BJ (cell line): Measurements from ENCODE around the gene GIGYF2. TPM values are rescaled to one million over a fixed set of nuclear protein-coding genes. Genes with fewer than 3 reads are reported as not detected.
"Not testable (repeated sequence)": the region's sequence is repeated elsewhere in the genome, so short reads cannot be mapped to it uniquely, and the experiment has no call there.

ENCODE experiments used
- CTCF ChIA-PET: fragments of 350-600 bp; formaldehyde crosslinking; extraction: SDS; loops from one replicate; lab custom pipeline; 2021; ENCODE audit warnings: antibody characterized with exemption, inconsistent platforms; lab: Yijun Ruan, JAX
- POLR2A ChIA-PET: fragments of 300-600 bp; sonication (Branson Sonifier 250); formaldehyde crosslinking; extraction: SDS; loops from one replicate; lab custom pipeline; 2021; ENCODE audit warnings: antibody characterized with exemption; lab: Charles Lee
- DNase-seq: peaks from one replicate; pipeline ENCODE4 v3.0.0-alpha.2; 2011; ENCODE audit warnings: low read depth
- H3K27me3 ChIP-seq: 2 replicates; pipeline ENCODE4 v1.6.0; 2011; ENCODE audit warnings: low read length; ENCODE audit not compliant: control insufficient read depth, insufficient read depth
- H3K36me3 ChIP-seq: 2 replicates; pipeline ENCODE4 v1.5.1; 2011; ENCODE audit warnings: low read length; ENCODE audit not compliant: control insufficient read depth, insufficient read depth
- H3K4me3 ChIP-seq: 2 replicates; pipeline ENCODE4 v1.5.1; 2011; ENCODE audit warnings: low read depth, mild to moderate bottlenecking, control low read depth, low read length
- polyA plus RNA-seq: library from polyadenylated mRNA; depleted of rRNA; stranded (reverse); fragments of >200 nt; gene quantifications from 2 replicates; pipeline ENCODE4 v1.2.3, GENCODE V29; 2011
- TF ChIP-seq, protein P1 (sequence below): IDR thresholded peaks from 2 replicates; pipeline ENCODE4 v1.5.1; 2011; ENCODE audit warnings: low read depth, mild to moderate bottlenecking, control low read depth, inconsistent platforms, low read length, moderate library complexity; ENCODE audit not compliant: insufficient read depth

The GIGYF2 gene
- polyA plus RNA-seq, 1 experiment: 28.0 TPM

DNA sequence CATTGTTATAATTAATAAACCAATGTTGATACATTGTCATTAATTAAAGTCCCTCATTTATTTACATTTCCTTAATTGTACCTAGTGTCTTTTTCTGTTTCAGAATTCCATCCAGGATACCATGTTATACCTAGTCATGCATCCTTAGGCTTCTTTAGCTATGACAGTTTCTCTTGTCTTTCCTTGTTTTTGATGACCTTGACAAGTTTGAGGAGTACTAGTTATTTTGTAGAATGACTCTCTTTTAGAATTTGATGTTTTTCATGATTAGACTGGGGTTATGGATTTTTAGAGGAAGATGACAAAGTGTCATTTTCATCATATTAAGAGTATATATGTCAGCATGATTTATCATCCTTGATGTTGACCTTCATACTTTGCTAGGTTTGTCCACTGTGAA, 16.4 kb downstream of the GIGYF2 start:
- Histone ChIP-seq H3K27me3 (no peaks in the 10 kb centered on the region), H3K36me3 (0 out of 2 replicates have a peak, but pooled peaks cover 2% of the 10 kb centered on the region), H3K4me3 (no peak overlapping the region)
- ChIA-PET CTCF (interaction anchor here (0.6 kb wide), 1 partner anchor 327 kb away, joined by 3 read pairs; no protein-coding TSS in a partner anchor), POLR2A (no interaction called here)
- DNase-seq: no peak
- TF ChIP-seq, protein P1, sequence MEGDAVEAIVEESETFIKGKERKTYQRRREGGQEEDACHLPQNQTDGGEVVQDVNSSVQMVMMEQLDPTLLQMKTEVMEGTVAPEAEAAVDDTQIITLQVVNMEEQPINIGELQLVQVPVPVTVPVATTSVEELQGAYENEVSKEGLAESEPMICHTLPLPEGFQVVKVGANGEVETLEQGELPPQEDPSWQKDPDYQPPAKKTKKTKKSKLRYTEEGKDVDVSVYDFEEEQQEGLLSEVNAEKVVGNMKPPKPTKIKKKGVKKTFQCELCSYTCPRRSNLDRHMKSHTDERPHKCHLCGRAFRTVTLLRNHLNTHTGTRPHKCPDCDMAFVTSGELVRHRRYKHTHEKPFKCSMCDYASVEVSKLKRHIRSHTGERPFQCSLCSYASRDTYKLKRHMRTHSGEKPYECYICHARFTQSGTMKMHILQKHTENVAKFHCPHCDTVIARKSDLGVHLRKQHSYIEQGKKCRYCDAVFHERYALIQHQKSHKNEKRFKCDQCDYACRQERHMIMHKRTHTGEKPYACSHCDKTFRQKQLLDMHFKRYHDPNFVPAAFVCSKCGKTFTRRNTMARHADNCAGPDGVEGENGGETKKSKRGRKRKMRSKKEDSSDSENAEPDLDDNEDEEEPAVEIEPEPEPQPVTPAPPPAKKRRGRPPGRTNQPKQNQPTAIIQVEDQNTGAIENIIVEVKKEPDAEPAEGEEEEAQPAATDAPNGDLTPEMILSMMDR: no peak

DNA sequence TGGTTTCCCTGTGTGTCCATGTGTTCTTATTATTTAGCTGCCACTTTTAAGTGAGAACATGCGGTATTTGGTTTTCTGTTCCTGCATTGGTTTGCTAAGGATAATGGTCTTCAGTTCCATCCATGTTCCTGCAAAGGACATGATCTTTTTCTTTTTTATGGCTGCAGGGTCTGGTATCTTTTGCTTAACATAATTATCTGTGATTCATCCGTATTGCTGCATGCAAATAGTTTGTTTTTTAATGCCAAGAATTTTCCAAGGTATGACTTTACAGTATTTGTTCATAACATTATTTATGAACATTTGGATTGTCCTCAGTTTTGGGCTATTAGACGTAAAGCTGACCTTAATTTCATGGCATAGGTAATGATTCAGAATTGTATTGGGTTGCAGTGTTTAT, 17.8 kb downstream of the GIGYF2 start:
- peaks cover 2% of the 10 kb centered on the region; the same call in 1 of the 2 replicates for H3K36me3 ChIP-seq
- H3K27me3 ChIP-seq: no peaks in the 10 kb centered on the region
- ChIA-PET CTCF (no interaction called here), POLR2A (no interaction called here)
- TF ChIP-seq, protein P1: no peak
- DNase-seq: no peak
- H3K4me3 ChIP-seq: no peak overlapping the region

DNA sequence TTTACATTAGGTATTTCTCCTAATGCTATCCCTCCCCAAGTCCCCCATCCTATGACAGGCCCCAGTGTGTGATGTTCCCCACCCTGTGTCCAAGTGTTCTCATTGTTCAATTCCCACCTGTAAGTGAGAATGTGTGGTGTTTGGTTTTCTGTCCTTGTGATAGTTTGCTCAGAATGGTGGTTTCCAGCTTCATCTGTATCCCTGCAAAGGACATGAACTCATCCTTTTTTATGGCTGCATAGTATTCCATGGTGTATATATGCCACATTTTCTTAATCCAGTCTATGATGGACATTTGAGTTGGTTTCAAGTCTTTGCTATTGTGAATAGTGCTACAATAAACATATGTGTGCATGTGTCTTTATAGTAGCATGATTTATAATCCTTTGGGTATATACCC, 22.9 kb downstream of the GIGYF2 start:
- DNase-seq, H3K4me3 ChIP-seq, POLR2A ChIA-PET, H3K36me3 ChIP-seq, H3K27me3 ChIP-seq: not testable (repeated sequence)
- CTCF ChIA-PET: interaction anchor here (0.9 to 1.5 kb wide), 2 partner anchors 10 to 22 kb away, joined by 3 read pairs; partner anchors contain the start of gene GIGYF2

DNA sequence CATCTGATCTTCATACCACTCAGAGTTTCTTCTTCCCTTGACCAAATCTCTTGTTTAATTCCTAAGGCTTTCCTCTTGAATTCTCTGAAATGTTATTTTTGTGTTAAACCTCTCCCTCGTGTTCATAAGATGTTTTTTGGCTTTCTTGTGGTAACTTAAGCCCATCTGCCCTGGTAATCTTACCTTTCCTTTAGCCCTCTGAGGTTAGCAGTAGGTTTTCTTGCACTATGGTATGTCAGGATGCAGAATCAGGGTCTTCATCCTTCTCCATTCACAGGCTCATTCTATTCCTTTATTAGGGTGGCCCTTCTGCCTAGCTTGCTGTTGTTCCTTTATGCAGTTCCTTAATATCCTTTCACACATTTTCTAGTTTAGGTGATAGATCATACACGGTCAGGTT, 24.1 kb downstream of the GIGYF2 start:
- Histone ChIP-seq H3K27me3 (no peaks in the 10 kb centered on the region), H3K4me3 (no peak overlapping the region), H3K36me3 (peaks cover 5% of the 10 kb centered on the region)
- ChIA-PET POLR2A (no interaction called here), CTCF (no interaction called here)
- TF ChIP-seq, protein P1: no peak
- no peak for DNase-seq

DNA sequence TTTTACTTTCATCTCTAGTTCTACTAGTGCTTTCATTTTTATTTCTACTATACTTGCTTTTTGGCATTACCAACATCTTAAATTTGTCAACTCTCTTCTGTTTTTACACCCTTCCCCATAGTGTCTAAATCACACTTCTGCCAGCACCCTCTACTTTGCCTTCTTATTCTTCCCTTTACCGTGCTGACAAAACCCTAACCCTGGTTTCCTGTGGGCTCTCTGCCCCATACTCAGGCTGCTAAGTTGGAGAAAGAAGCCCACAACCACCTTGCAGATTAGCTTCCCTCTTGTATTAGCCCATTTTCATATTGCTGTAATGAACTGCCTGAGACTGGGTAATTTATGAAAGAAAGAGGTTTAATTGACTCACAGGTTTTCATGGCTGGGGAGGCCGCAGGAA, 24.8 kb downstream of the GIGYF2 start:
- TF ChIP-seq, protein P1: no peak
- no peak for DNase-seq
- Histone ChIP-seq H3K36me3 (peaks cover 5% of the 10 kb centered on the region), H3K4me3 (no peak overlapping the region), H3K27me3 (no peaks in the 10 kb centered on the region)
- CTCF ChIA-PET: no interaction called here
- POLR2A ChIA-PET: no interaction called here

DNA sequence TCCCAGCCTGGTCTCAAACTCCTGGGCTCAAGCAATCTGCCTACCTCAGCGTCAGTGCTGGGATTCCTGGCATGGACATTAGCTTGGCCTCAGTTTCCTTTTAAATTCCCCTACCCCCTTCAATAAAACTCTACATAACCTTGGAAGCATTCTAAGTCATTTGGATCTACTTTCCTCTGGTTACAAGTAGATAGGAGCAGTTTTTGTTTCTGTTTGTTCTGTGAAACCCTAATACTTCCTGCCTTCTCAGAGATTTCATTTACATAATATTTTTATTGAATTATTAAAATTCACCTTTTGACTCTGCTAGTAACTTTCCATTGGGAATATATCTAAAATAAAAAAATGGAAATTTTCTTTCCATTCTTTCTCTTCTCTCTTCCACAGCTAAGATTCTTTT, 25.9 kb downstream of the GIGYF2 start:
- CTCF ChIA-PET: interaction anchor here (1.5 kb wide), 1 partner anchor 148 kb away, joined by 4 read pairs; no protein-coding TSS in a partner anchor
- POLR2A ChIA-PET: interaction anchor here (0.6 kb wide), 1 partner anchor 78 kb away, joined by 3 read pairs; no protein-coding TSS in a partner anchor
- H3K36me3 ChIP-seq: peaks cover 3% of the 10 kb centered on the region
- no peaks in the 10 kb centered on the region for H3K27me3 ChIP-seq
- TF ChIP-seq, protein P1: no peak
- DNase-seq: no peak
- no peak overlapping the region for H3K4me3 ChIP-seq
